HepG2 (cell line): ENCODE measurements around the gene NRG2. TPM values are rescaled to one million over a fixed set of nuclear protein-coding genes. Genes with fewer than 3 reads are reported as not detected.

Source experiments
- CSRNP2 ChIP-seq: sonication (generic); formaldehyde crosslinking; conservative IDR thresholded peaks from 2 replicates; pipeline ENCODE4 v1.8.0; 2022; ENCODE audit warnings: low read depth, missing genetic modification reagents
- FOSL2 ChIP-seq: sonication (generic); formaldehyde crosslinking; IDR thresholded peaks from 2 replicates; pipeline ENCODE4 v1.4.0; 2020; ENCODE audit warnings: missing genetic modification reagents
- GATAD1 ChIP-seq: IDR thresholded peaks from 2 replicates; pipeline ENCODE4 v1.6.1; 2016; ENCODE audit warnings: missing genetic modification reagents, missing compliant biosample characterization
- GATAD2A ChIP-seq: IDR thresholded peaks from 2 replicates; pipeline ENCODE4 v1.6.1; 2016
- HNRNPK ChIP-seq: fragments of 200-400 bp; formaldehyde crosslinking; IDR thresholded peaks from 2 replicates; pipeline ENCODE4 v1.6.1; 2018; ENCODE audit warnings: low read length, low read depth, moderate library complexity, mild to moderate bottlenecking; ENCODE audit not compliant: poor library complexity, severe bottlenecking
- KDM5B ChIP-seq: sonication (generic); formaldehyde crosslinking; IDR thresholded peaks from 2 replicates; pipeline ENCODE4 v1.4.0; 2020; ENCODE audit warnings: missing genetic modification reagents, mild to moderate bottlenecking, borderline replicate concordance
- MIER3 ChIP-seq: IDR thresholded peaks from 2 replicates; pipeline ENCODE4 v1.6.1; 2016; ENCODE audit warnings: missing compliant biosample characterization, borderline replicate concordance
- NCOA2 ChIP-seq: sonication (generic); formaldehyde crosslinking; IDR thresholded peaks from 2 replicates; pipeline ENCODE4 v1.8.0; 2022; ENCODE audit warnings: inconsistent platforms
- NFE2 ChIP-seq: sonication (generic); formaldehyde crosslinking; IDR thresholded peaks from 2 replicates; pipeline ENCODE4 v1.4.0; 2020; ENCODE audit warnings: missing genetic modification reagents
- NFYC ChIP-seq: IDR thresholded peaks from 2 replicates; pipeline ENCODE4 v1.6.1; 2016; ENCODE audit warnings: missing genetic modification reagents, missing compliant biosample characterization
- PHF5A ChIP-seq: IDR thresholded peaks from one replicate; pipeline ENCODE4 v1.6.1; 2018; ENCODE audit warnings: low read depth, missing genetic modification reagents; ENCODE audit not compliant: unreplicated experiment
- ZBTB2 ChIP-seq: sonication (generic); formaldehyde crosslinking; IDR thresholded peaks from 2 replicates; pipeline ENCODE4 v1.8.0; 2022; ENCODE audit warnings: low read depth, missing genetic modification reagents
- ZBTB44 ChIP-seq: sonication (generic); formaldehyde crosslinking; IDR thresholded peaks from 2 replicates; pipeline ENCODE4 v1.4.0; 2020; ENCODE audit warnings: missing genetic modification reagents
- ZHX1 ChIP-seq: sonication (generic); formaldehyde crosslinking; IDR thresholded peaks from 2 replicates; pipeline ENCODE4 v1.8.1; 2022; ENCODE audit warnings: low read depth, mild to moderate bottlenecking, missing genetic modification reagents
- ZKSCAN5 ChIP-seq: sonication (generic); formaldehyde crosslinking; IDR thresholded peaks from 2 replicates; pipeline ENCODE4 v1.5.1; 2020; ENCODE audit warnings: mild to moderate bottlenecking, missing genetic modification reagents
- ZNF24 ChIP-seq: fragments of 450-650 bp; IDR thresholded peaks from 2 replicates; pipeline ENCODE4 v1.6.1; 2017; ENCODE audit warnings: antibody characterized with exemption, mild to moderate bottlenecking
- ZNF468 ChIP-seq: sonication (generic); formaldehyde crosslinking; IDR thresholded peaks from 2 replicates; pipeline ENCODE4 v1.8.0; 2022; ENCODE audit warnings: mild to moderate bottlenecking, moderate library complexity, missing genetic modification reagents
- ZNF672 ChIP-seq: sonication (generic); formaldehyde crosslinking; IDR thresholded peaks from 2 replicates; pipeline ENCODE4 v1.8.1; 2022; ENCODE audit warnings: missing genetic modification reagents
- ZNF777 ChIP-seq: sonication (generic); formaldehyde crosslinking; IDR thresholded peaks from 2 replicates; pipeline ENCODE4 v1.4.0; 2020; ENCODE audit warnings: missing genetic modification reagents
- polyA plus RNA-seq, 8 experiments: library from polyadenylated mRNA; depleted of rRNA in 3 of 8; stranded (reverse) in 7 of 8; unstranded in 1 of 8; fragments of >200 nt; fragmentation: Illumina TruSeq in 4 of 8; extraction: Trizol in 4 of 8; gene quantifications; 2 replicates each; pipeline versions ENCODE4 v1.2.1 to v1.2.3, GENCODE V29; 2011 to 2016; ENCODE audit warnings: low read depth in 4 of 8, missing spikeins in 1 of 8, mixed read lengths in 1 of 8; ENCODE audit not compliant: insufficient read depth in 1 of 8
- total RNA-seq, 5 experiments: library from RNA; depleted of rRNA; stranded (reverse); fragments of >200 nt; fragmentation: Illumina TruSeq; extraction: Trizol; gene quantifications; 2 replicates each; pipeline ENCODE4 v1.2.3, GENCODE V29; 2016; ENCODE audit warnings: low read depth in 1 of 5
- TF ChIP-seq, protein P1 (sequence below): sonication (generic); formaldehyde crosslinking; IDR thresholded peaks from 2 replicates; pipeline ENCODE4 v1.4.0; 2020; ENCODE audit warnings: missing genetic modification reagents
- TF ChIP-seq, protein P2 (sequence below): sonication (generic); formaldehyde crosslinking; IDR thresholded peaks from 2 replicates; pipeline ENCODE4 v1.4.0; 2020; ENCODE audit warnings: mild to moderate bottlenecking, missing genetic modification reagents

Gene NRG2
- total and polyA plus RNA-seq, 2 of the 13 experiments (the other 11 are each of a cell fraction or from before 2014, with no cell fraction given), result not detected

DNA sequence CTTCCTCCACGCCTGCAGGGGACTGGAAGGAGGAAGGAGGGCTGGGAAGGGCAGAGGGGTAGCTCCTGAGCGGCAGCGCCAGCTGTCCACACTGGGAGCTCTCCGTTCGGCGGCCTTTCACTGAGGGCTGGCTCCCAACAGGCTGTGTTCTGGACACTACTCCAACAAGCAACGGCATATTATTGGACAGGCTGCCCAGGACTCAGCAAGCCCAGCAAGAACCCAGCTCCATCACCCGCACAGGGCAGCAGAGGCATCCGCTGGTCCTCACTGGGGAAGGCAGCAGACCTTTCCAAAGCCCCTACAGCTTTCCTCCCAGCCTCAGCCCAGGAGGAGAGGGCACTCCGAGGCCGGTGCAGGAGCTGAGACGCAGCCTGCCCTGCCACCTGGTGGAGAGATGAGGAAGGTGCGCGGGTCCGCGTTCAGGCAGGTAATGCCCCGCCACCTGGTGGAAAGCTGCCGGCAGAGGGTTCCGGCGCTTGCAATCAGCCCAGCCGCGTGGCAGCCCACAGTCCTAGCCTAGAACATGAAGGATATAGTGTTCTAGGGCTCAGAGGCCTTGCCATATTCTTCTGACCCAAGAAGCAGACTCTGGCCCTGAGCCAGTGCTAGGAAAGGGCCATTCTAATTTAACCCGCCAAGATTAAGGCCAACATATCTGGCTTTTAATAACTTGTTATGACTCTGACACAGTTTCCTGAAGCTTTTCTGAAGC, 74.4 kb downstream of the NRG2 start (continued):
- TF ChIP-seq, protein P1, sequence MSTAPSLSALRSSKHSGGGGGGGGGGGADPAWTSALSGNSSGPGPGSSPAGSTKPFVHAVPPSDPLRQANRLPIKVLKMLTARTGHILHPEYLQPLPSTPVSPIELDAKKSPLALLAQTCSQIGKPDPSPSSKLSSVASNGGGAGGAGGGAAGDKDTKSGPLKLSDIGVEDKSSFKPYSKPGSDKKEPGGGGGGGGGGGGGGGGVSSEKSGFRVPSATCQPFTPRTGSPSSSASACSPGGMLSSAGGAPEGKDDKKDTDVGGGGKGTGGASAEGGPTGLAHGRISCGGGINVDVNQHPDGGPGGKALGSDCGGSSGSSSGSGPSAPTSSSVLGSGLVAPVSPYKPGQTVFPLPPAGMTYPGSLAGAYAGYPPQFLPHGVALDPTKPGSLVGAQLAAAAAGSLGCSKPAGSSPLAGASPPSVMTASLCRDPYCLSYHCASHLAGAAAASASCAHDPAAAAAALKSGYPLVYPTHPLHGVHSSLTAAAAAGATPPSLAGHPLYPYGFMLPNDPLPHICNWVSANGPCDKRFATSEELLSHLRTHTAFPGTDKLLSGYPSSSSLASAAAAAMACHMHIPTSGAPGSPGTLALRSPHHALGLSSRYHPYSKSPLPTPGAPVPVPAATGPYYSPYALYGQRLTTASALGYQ (CRISPR knock-in tag), result no peak
- TF ChIP-seq ZNF468 (CRISPR knock-in tag) (no peak), ZBTB44 (CRISPR knock-in tag) (no peak), ZNF24 (no peak), GATAD2A (CRISPR knock-in tag) (peak; percentile 61), GATAD1 (CRISPR knock-in tag) (0 out of 2 replicates have a peak, but pooled peaks have one; percentile 24), NFYC (CRISPR knock-in tag) (no peak), ZBTB2 (CRISPR knock-in tag) (no peak), FOSL2 (CRISPR knock-in tag) (peak; percentile 53; the same call in 1 of the 2 replicates), HNRNPK (no peak), ZHX1 (CRISPR knock-in tag) (no peak), NCOA2 (CRISPR knock-in tag) (no peak; the same call in 1 of the 2 replicates), CSRNP2 (no peak), MIER3 (peak; percentile 47; the same call in 1 of the 2 replicates), ZNF672 (CRISPR knock-in tag) (no peak), KDM5B (CRISPR knock-in tag) (peak; percentile 72; the same call in 1 of the 2 replicates), PHF5A (CRISPR knock-in tag) (peak; percentile 44), ZKSCAN5 (CRISPR knock-in tag) (no peak), ZNF777 (CRISPR knock-in tag) (no peak), NFE2 (CRISPR knock-in tag) (no peak)
- TF ChIP-seq, protein P2, sequence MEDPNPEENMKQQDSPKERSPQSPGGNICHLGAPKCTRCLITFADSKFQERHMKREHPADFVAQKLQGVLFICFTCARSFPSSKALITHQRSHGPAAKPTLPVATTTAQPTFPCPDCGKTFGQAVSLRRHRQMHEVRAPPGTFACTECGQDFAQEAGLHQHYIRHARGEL (CRISPR knock-in tag), result no peak
